WTC11 (cell line): ENCODE data around the gene KCTD2.

Experiments
- CTCF ChIP-seq: fragments of 200-600 bp; IDR thresholded peaks from 2 replicates; pipeline ENCODE4 v1.8.0; 2022; ENCODE audit warnings: antibody characterized with exemption
- E2F5 ChIP-seq: sonication (generic); formaldehyde crosslinking; IDR thresholded peaks from 2 replicates; pipeline ENCODE4 v1.8.1; 2022; ENCODE audit warnings: mild to moderate bottlenecking, moderate library complexity, missing genetic modification reagents
- MLX ChIP-seq: sonication (generic); formaldehyde crosslinking; IDR thresholded peaks from 2 replicates; pipeline ENCODE4 v1.8.1; 2023; ENCODE audit warnings: mild to moderate bottlenecking, missing genetic modification reagents, moderate library complexity
- TCF7 ChIP-seq: sonication (generic); formaldehyde crosslinking; IDR thresholded peaks from 2 replicates; pipeline ENCODE4 v1.8.0; 2022; ENCODE audit warnings: mild to moderate bottlenecking, low read depth, missing genetic modification reagents, moderate library complexity
- USF2 ChIP-seq: sonication (generic); formaldehyde crosslinking; IDR thresholded peaks from 2 replicates; pipeline ENCODE4 v1.8.1; 2023; ENCODE audit warnings: mild to moderate bottlenecking, missing genetic modification reagents, moderate library complexity
- ZNF121 ChIP-seq: sonication (generic); formaldehyde crosslinking; IDR thresholded peaks from 2 replicates; pipeline ENCODE4 v1.8.0; 2023; ENCODE audit warnings: missing genetic modification reagents
- ZNF138 ChIP-seq: sonication (generic); formaldehyde crosslinking; conservative IDR thresholded peaks from 2 replicates; pipeline ENCODE4 v1.8.1; 2022; ENCODE audit warnings: mild to moderate bottlenecking, moderate library complexity, missing genetic modification reagents
- ZNF232 ChIP-seq: sonication (generic); formaldehyde crosslinking; IDR thresholded peaks from 2 replicates; pipeline ENCODE4 v1.8.0; 2022; ENCODE audit warnings: mild to moderate bottlenecking, missing genetic modification reagents

GRCh38 chr17:75067856-75068255 lies 20.8 kb downstream of the KCTD2 start:
- TF ChIP-seq CTCF (no peak), TCF7 (no peak), E2F5 (CRISPR knock-in tag) (no peak), ZNF232 (CRISPR knock-in tag) (no peak), MLX (no peak), ZNF138 (no peak), ZNF121 (CRISPR knock-in tag) (no peak), USF2 (no peak)
